CD4-positive, alpha-beta T cell treated with Interferon alpha-2 for 1 hour (primary cell): ENCODE measurements around the gene CAT.

ENCODE experiments used
- DNase-seq, 2 donors: peaks; one replicate each; pipeline ENCODE4 v3.0.0-alpha.2; 2020 to 2022

CAT gene

DNA sequence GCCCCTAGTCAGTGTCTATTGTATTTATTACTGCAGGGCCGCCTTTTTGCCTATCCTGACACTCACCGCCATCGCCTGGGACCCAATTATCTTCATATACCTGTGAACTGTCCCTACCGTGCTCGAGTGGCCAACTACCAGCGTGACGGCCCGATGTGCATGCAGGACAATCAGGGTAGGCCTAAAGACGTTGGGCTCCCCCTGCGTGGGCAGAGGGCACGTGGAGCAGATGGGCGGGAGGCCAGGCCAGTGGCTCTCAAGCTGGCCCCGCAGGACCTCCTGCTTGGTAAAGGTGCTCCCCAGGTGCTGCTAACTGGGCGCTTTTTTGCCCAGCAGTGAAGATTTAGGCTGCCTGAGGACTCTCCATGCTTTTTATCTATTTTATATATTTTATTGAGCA lies 22.5 kb downstream of the CAT start:
- no peak for DNase-seq

GRCh38 chr11:34464591-34465051 lies 25.9 kb downstream of the CAT start:
- no peak for DNase-seq

DNA sequence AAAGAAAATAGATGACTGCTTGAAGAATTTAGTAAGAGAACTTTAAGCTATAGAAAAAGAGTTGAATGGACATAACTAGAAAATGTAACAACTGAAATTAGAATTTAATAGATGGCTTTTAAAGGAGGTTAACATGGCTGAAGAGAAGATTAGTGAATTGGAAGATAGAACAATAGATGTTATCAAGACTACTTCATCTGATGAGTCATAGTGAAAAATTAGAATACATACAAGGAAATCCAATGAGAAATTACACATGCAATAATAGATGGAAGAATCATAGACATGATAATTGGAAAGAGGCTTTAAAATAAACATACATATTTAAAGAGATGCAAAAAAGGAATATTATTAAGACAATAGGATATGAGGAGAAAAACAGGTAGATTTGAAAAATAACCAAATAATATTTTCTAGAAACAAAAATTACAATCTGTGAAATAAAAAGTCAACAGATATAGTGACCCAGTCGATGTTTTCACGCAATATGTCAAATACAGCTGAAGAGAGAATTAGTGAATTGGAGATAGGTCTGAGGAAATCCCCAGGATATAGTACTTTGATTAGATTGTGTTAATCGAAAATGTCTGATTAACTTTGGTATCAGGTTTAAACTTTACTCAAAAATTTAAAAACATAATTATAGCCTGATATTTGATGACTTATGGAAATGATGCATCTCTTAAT lies 28.2 kb downstream of the CAT start:
- DNase-seq: no peak

GRCh38 chr11:34468209-34468841 lies 29.6 kb downstream of the CAT start:
- peak; percentile 18 to 44 for DNase-seq

GRCh38 chr11:34473603-34474169 lies 35.0 kb downstream of the CAT start:
- DNase-seq: no peak

GRCh38 chr11:34475656-34476055 lies 36.9 kb downstream of the CAT start:
- no peak for DNase-seq

- DNase-seq: no peak
Observed at GRCh38 chr11:34476849-34477248, 38.1 kb downstream of the CAT start.

DNA sequence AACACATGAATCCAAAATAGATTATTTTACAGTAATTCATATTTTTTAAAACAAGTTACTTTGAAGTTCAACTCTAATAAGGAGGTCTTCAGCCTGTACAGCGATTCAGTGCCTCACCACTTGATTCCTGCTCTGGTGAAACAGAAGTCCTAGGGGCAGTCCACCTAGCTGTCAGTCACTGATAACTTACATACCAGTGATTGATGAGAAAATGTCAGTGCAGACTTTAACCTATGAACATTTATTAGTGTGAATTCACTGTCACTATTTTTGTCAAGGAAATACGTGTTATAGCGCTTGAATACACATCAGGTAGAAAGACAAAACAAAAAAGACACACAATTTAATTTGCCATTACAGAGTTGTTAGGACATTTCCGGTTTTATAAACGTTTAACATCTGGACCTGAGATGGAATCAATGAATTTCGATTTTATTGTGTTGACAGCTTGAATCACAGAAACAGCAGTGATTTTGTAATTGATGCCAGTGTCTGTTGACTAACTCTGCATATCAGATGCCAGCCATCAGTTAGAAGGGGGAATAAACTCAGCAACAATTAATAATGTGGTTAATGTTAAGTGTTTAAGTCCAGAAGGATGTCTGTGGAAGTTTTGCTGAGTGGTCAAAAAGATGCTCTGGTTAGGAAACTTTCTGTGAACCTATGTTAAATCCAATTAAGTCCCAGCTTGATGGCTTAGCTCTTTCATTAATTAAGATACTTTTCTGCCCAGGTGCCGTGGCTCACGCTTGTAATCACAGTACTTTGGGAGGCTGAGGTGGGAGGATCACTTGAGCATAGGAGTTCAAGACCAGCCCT lies 40.3 kb downstream of the CAT start:
- DNase-seq: no peak

- no peak for DNase-seq
Observed at GRCh38 chr11:34480314-34480713, 41.6 kb downstream of the CAT start.

GRCh38 chr11:34481307-34481706 lies 42.6 kb downstream of the CAT start:
- DNase-seq: no peak

DNA sequence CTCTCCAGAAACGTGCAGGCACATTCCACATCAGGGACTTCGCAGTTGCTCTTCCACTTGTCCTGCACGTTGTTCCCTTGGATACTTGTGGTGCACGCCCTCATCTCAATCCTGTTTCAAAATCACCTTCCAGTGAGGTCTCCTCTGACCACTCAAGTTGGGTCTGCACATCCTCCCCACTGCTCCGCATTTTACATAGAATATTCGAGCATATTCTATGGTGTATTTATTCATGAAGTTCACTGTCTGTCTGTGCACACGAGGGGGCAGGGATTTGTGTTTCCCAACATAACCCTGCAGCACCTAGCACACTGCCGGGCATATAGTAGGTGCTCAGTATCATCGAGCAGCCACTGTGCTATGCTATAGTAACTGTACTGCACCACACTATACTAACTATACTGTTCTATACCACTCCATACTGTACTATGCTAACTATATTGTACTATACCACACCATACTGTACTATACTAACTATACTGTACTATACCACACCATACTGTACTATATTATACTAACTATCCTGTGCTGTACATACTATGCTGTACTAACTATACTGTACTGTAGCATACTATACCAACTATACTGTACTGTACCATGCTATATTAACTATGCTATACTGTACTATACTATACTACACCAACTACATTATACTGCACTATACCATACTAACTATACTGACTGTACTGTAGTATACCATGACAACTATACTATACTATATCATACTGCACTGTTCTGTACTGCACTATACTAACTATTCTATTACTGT lies 44.6 kb downstream of the CAT start:
- DNase-seq: no peak

DNA sequence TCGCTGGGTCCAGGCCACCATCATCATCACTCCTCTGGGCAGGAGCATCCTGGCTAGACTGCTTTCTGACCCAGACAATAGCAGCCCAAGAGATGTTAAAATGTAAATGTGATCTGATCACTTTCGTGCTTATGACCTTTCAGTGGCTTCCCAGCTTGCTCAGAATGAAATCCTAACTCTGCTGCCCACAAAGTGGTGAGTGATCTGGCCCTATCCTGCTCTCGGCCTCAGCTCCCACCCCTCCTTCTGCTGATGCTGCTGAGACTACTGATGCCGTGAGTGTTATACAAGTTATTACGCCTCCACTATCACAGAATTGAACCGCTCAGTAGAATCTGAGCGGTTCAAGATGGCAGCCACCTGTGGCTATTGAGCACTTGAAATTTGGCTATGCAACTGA lies 48.7 kb downstream of the CAT start:
- DNase-seq: no peak

- no peak for DNase-seq
Observed at GRCh38 chr11:34488855-34489557, 50.3 kb downstream of the CAT start.

- DNase-seq: no peak
Observed at GRCh38 chr11:34490304-34490703, 51.6 kb downstream of the CAT start.

- DNase-seq: peak; percentile 40 to 51
Observed at GRCh38 chr11:34492806-34493414, 54.2 kb downstream of the CAT start.

DNA sequence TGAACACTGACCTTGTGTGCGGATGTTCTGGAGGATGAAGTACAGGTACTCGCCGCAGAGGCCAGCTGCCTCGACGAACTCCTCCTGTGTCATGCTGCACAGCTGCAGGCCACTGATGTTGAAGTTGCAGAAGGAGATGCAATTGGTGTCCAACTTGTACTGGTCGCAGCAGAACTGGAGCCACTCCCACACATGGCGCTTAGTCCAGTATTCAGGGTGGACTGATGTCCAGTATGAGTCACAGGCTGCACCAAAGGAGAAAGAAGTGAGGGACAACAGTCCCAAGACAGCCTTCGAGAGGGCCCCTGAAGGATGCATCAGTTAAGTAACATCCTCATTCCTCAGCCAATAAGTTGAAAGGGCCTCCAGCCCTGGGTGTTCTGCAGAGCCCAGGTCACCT lies 54.7 kb downstream of the CAT start:
- DNase-seq: no peak

- no peak for DNase-seq
Observed at GRCh38 chr11:34493926-34494595, 55.3 kb downstream of the CAT start.

DNA sequence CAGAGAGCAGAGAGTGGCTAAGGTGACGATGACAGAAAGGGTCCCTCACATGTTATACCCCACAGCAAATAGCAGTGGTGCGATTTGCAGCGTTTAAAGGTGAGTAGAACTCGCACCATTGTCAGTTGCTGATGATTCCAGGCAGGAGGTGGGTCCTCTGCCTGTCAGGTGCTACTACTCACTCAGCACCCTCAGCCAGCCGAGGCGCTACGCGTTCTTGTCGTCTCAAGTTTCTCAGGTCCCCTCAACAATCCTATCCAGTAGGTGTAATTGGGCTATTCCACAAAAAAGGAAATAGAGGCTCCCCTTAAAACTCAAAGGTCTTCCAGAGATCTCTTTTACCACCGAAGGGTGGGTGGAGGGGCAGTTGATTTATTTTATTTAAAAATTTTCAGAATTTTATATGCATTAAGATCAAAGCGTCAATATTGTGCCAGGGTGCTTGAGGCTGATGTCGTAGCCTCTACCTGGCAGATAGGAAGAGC lies 56.5 kb downstream of the CAT start:
- DNase-seq: no peak

GRCh38 chr11:34495724-34496377 lies 57.1 kb downstream of the CAT start:
- DNase-seq: no peak
